ENCODE data around the gene STRC. TPM values are rescaled to one million over a fixed set of nuclear protein-coding genes. Genes with fewer than 3 reads are reported as not detected.
"Not testable (repeated sequence)": the region's sequence is repeated elsewhere in the genome, so short reads cannot be mapped to it uniquely, and the experiment has no call there.

The STRC gene
- total and polyA plus RNA-seq, 4 donors: 0.45 to 1.2 (median 0.90) TPM; not detected in 1

GRCh38 chr15:43626937-43627336 is 8.3 kb upstream of the STRC start:
- ATAC-seq (ENCODE audit: low FRiP score); H3K27ac ChIP-seq (ENCODE audit: low read depth in 1 of 2, low read length in 2 of 2); H3K4me3 ChIP-seq (ENCODE audit: low read length in 2 of 2); H3K4me1 ChIP-seq (ENCODE audit: control insufficient read depth in 1 of 2, insufficient read depth in 2 of 2, low read length in 2 of 2); H3K27me3 ChIP-seq (ENCODE audit: control insufficient read depth in 1 of 2, insufficient read depth in 2 of 2, low read length in 1 of 2); DNase-seq; H3K9me3 ChIP-seq (ENCODE audit: control insufficient read depth, low read length); intact Hi-C loops (cut with DNase I); H3K36me3 ChIP-seq (ENCODE audit: control insufficient read depth in 1 of 2, insufficient read depth in 2 of 2, low read length in 1 of 2): not testable (repeated sequence)

GRCh38 chr15:43625106-43625505 is 6.5 kb upstream of the STRC start:
- ATAC-seq (ENCODE audit: low FRiP score): no peak
- Histone ChIP-seq H3K4me1 (ENCODE audit: control insufficient read depth in 1 of 2, insufficient read depth in 2 of 2, low read length in 2 of 2) (no peaks in the 10 kb centered on the region), H3K9me3 (ENCODE audit: control insufficient read depth, low read length) (no peaks in the 10 kb centered on the region), H3K27ac (ENCODE audit: low read depth in 1 of 2, low read length in 2 of 2) (no peak overlapping the region), H3K36me3 (ENCODE audit: control insufficient read depth in 1 of 2, insufficient read depth in 2 of 2, low read length in 1 of 2) (no peaks in the 10 kb centered on the region), H3K27me3 (ENCODE audit: control insufficient read depth in 1 of 2, insufficient read depth in 2 of 2, low read length in 1 of 2) (no peaks in the 10 kb centered on the region), H3K4me3 (ENCODE audit: low read length in 2 of 2) (no peak overlapping the region)
- DNase-seq: no peak
- 11 to 16% methylated on average over 5 of the region's 5 CpGs for WGBS, 2 donors
- intact Hi-C loops (cut with DNase I): no loop called here

- ATAC-seq (ENCODE audit: low FRiP score); H3K36me3 ChIP-seq (ENCODE audit: control insufficient read depth in 1 of 2, insufficient read depth in 2 of 2, low read length in 1 of 2); DNase-seq; H3K4me3 ChIP-seq (ENCODE audit: low read length in 2 of 2); H3K4me1 ChIP-seq (ENCODE audit: control insufficient read depth in 1 of 2, insufficient read depth in 2 of 2, low read length in 2 of 2); H3K9me3 ChIP-seq (ENCODE audit: control insufficient read depth, low read length); H3K27me3 ChIP-seq (ENCODE audit: control insufficient read depth in 1 of 2, insufficient read depth in 2 of 2, low read length in 1 of 2); intact Hi-C loops (cut with DNase I); H3K27ac ChIP-seq (ENCODE audit: low read depth in 1 of 2, low read length in 2 of 2): not testable (repeated sequence)
- 50 to 62% methylated on average over 3 to 5 of the region's 7 CpGs for WGBS, 2 donors
Measured at GRCh38 chr15:43622068-43622799, 3.6 kb upstream of the STRC start.

- WGBS, 2 donors: 70 to 81% methylated on average over 3 to 4 of the region's 8 CpGs
- ATAC-seq (ENCODE audit: low FRiP score); H3K36me3 ChIP-seq (ENCODE audit: control insufficient read depth in 1 of 2, insufficient read depth in 2 of 2, low read length in 1 of 2); H3K9me3 ChIP-seq (ENCODE audit: control insufficient read depth, low read length); H3K27ac ChIP-seq (ENCODE audit: low read depth in 1 of 2, low read length in 2 of 2); H3K27me3 ChIP-seq (ENCODE audit: control insufficient read depth in 1 of 2, insufficient read depth in 2 of 2, low read length in 1 of 2); H3K4me3 ChIP-seq (ENCODE audit: low read length in 2 of 2); H3K4me1 ChIP-seq (ENCODE audit: control insufficient read depth in 1 of 2, insufficient read depth in 2 of 2, low read length in 2 of 2); intact Hi-C loops (cut with DNase I); DNase-seq: not testable (repeated sequence)
Measured at GRCh38 chr15:43617750-43618149, 850 bp downstream of the STRC start.

- intact Hi-C loops (cut with DNase I); H3K4me3 ChIP-seq (ENCODE audit: low read length in 2 of 2); H3K27me3 ChIP-seq (ENCODE audit: control insufficient read depth in 1 of 2, insufficient read depth in 2 of 2, low read length in 1 of 2); H3K4me1 ChIP-seq (ENCODE audit: control insufficient read depth in 1 of 2, insufficient read depth in 2 of 2, low read length in 2 of 2); H3K9me3 ChIP-seq (ENCODE audit: control insufficient read depth, low read length); H3K27ac ChIP-seq (ENCODE audit: low read depth in 1 of 2, low read length in 2 of 2); H3K36me3 ChIP-seq (ENCODE audit: control insufficient read depth in 1 of 2, insufficient read depth in 2 of 2, low read length in 1 of 2); ATAC-seq (ENCODE audit: low FRiP score); DNase-seq: not testable (repeated sequence)
- WGBS, 2 donors: 83 to 84% methylated on average over 6 of the region's 6 CpGs
Measured at GRCh38 chr15:43602233-43602632, 16.4 kb downstream of the STRC start.

- H3K4me1 ChIP-seq (ENCODE audit: control insufficient read depth in 1 of 2, insufficient read depth in 2 of 2, low read length in 2 of 2); H3K27me3 ChIP-seq (ENCODE audit: control insufficient read depth in 1 of 2, insufficient read depth in 2 of 2, low read length in 1 of 2); H3K9me3 ChIP-seq (ENCODE audit: control insufficient read depth, low read length); H3K27ac ChIP-seq (ENCODE audit: low read depth in 1 of 2, low read length in 2 of 2); DNase-seq; H3K36me3 ChIP-seq (ENCODE audit: control insufficient read depth in 1 of 2, insufficient read depth in 2 of 2, low read length in 1 of 2); H3K4me3 ChIP-seq (ENCODE audit: low read length in 2 of 2); ATAC-seq (ENCODE audit: low FRiP score); intact Hi-C loops (cut with DNase I): not testable (repeated sequence)
- no CpG with 5 or more reads among the region's 2 CpGs for WGBS, 2 donors
Measured at GRCh38 chr15:43600200-43600599, 18.4 kb downstream of the STRC start.

GRCh38 chr15:43599131-43599530 is 19.5 kb downstream of the STRC start:
- H3K27ac ChIP-seq (ENCODE audit: low read depth in 1 of 2, low read length in 2 of 2); ATAC-seq (ENCODE audit: low FRiP score); H3K9me3 ChIP-seq (ENCODE audit: control insufficient read depth, low read length); H3K4me3 ChIP-seq (ENCODE audit: low read length in 2 of 2); H3K36me3 ChIP-seq (ENCODE audit: control insufficient read depth in 1 of 2, insufficient read depth in 2 of 2, low read length in 1 of 2); H3K27me3 ChIP-seq (ENCODE audit: control insufficient read depth in 1 of 2, insufficient read depth in 2 of 2, low read length in 1 of 2); DNase-seq; intact Hi-C loops (cut with DNase I); H3K4me1 ChIP-seq (ENCODE audit: control insufficient read depth in 1 of 2, insufficient read depth in 2 of 2, low read length in 2 of 2): not testable (repeated sequence)
- 90 to 98% methylated on average over 4 to 6 of the region's 6 CpGs for WGBS, 2 donors

GRCh38 chr15:43593328-43594190 is 25.0 kb downstream of the STRC start, which contains the start of gene CKMT1B:
Gene CKMT1B (plus strand): TSS chr15:43594027. CDS start chr15:43594219, 192 bp downstream.
- H3K4me3 ChIP-seq (ENCODE audit: low read length in 2 of 2); H3K27me3 ChIP-seq (ENCODE audit: control insufficient read depth in 1 of 2, insufficient read depth in 2 of 2, low read length in 1 of 2); H3K27ac ChIP-seq (ENCODE audit: low read depth in 1 of 2, low read length in 2 of 2); H3K9me3 ChIP-seq (ENCODE audit: control insufficient read depth, low read length); DNase-seq; H3K4me1 ChIP-seq (ENCODE audit: control insufficient read depth in 1 of 2, insufficient read depth in 2 of 2, low read length in 2 of 2); H3K36me3 ChIP-seq (ENCODE audit: control insufficient read depth in 1 of 2, insufficient read depth in 2 of 2, low read length in 1 of 2); intact Hi-C loops (cut with DNase I): not testable (repeated sequence)
- no CpG with 5 or more reads among the region's 43 CpGs for WGBS, 2 donors
- peak; percentile 53 for ATAC-seq (ENCODE audit: low FRiP score)
